OCI-LY1 (cell line): ENCODE data around the gene SOX2.

Source experiments
- CTCF ChIP-seq: fragments of 200-600 bp; sonication (generic), shearing (Covaris generic); IDR thresholded peaks from 2 replicates; pipeline ENCODE4 v1.5.1; 2017; ENCODE audit warnings: mild to moderate bottlenecking, antibody characterized with exemption, low read length, moderate library complexity, mixed read lengths
- EZH2 ChIP-seq: fragments of 200-600 bp; sonication (generic), shearing (Covaris generic); IDR thresholded peaks from 2 replicates; pipeline ENCODE4 v1.8.0; 2017; ENCODE audit warnings: borderline replicate concordance, mixed run types, mild to moderate bottlenecking, antibody characterized with exemption, low read length, moderate library complexity, mixed read lengths

- no peak for TF ChIP-seq CTCF
- TF ChIP-seq EZH2, result no peak
Observed at GRCh38 chr3:181725131-181725731, 13.5 kb downstream of the SOX2 start.
